Measurements from ENCODE around the gene SORT1.

SORT1 gene

GRCh38 chr1:109400035-109400655 lies 2.4 kb upstream of the SORT1 start:
- H3K27ac ChIP-seq: no peak overlapping the region
- H3K27me3 ChIP-seq: no peaks in the 10 kb centered on the region
- H3K36me3 ChIP-seq: peaks cover 22% of the 10 kb centered on the region
- H3K4me1 ChIP-seq (ENCODE audit: control insufficient read depth in 1 of 2, insufficient read depth in 1 of 2, low read depth in 1 of 2, low read length in 1 of 2): peaks cover 28 to 29% of the 10 kb centered on the region in 2 experiments
- no peak overlapping the region for H3K4me3 ChIP-seq (ENCODE audit: low read depth in 1 of 2, low read length in 1 of 2)
- TF ChIP-seq CTCF (IDR thresholded peaks at IDR 0.05): no peak
- H3K9me3 ChIP-seq: no peaks in the 10 kb centered on the region

GRCh38 chr1:109399326-109399957 lies 1.7 kb upstream of the SORT1 start:
- Histone ChIP-seq H3K36me3 (peaks cover 22% of the 10 kb centered on the region), H3K27me3 (no peaks in the 10 kb centered on the region), H3K9me3 (no peaks in the 10 kb centered on the region), H3K4me1 (ENCODE audit: control insufficient read depth in 1 of 2, insufficient read depth in 1 of 2, low read depth in 1 of 2, low read length in 1 of 2) (peaks cover 35 to 36% of the 10 kb centered on the region in 2 experiments), H3K27ac (no peak overlapping the region), H3K4me3 (ENCODE audit: low read depth in 1 of 2, low read length in 1 of 2) (no peak overlapping the region)
- peak; percentile 74 for TF ChIP-seq CTCF (IDR thresholded peaks at IDR 0.05)

GRCh38 chr1:109398343-109399225 lies 866 bp upstream of the SORT1 start:
- Histone ChIP-seq H3K27ac (peak overlapping the region; percentile 82), H3K9me3 (no peaks in the 10 kb centered on the region), H3K4me1 (ENCODE audit: control insufficient read depth in 1 of 2, insufficient read depth in 1 of 2, low read depth in 1 of 2, low read length in 1 of 2) (peaks cover 43 to 45% of the 10 kb centered on the region in 2 experiments), H3K4me3 (ENCODE audit: low read depth in 1 of 2, low read length in 1 of 2) (peak overlapping the region; percentile 75), H3K27me3 (no peaks in the 10 kb centered on the region), H3K36me3 (peaks cover 22% of the 10 kb centered on the region)
- no peak for TF ChIP-seq CTCF (IDR thresholded peaks at IDR 0.05)

- Histone ChIP-seq H3K36me3 (peaks cover 12% of the 10 kb centered on the region), H3K27me3 (no peaks in the 10 kb centered on the region), H3K9me3 (no peaks in the 10 kb centered on the region), H3K4me1 (ENCODE audit: control insufficient read depth in 1 of 2, insufficient read depth in 1 of 2, low read depth in 1 of 2, low read length in 1 of 2) (peaks cover 59 to 60% of the 10 kb centered on the region in 2 experiments), H3K4me3 (ENCODE audit: low read depth in 1 of 2, low read length in 1 of 2) (peak overlapping the region; percentile 75), H3K27ac (peak overlapping the region; percentile 82)
- TF ChIP-seq CTCF (IDR thresholded peaks at IDR 0.05): no peak
Measured at GRCh38 chr1:109396871-109397580, 692 bp downstream of the SORT1 start.

GRCh38 chr1:109396513-109396839 lies 1.2 kb downstream of the SORT1 start:
- peaks cover 64 to 66% of the 10 kb centered on the region in 2 experiments for H3K4me1 ChIP-seq (ENCODE audit: control insufficient read depth in 1 of 2, insufficient read depth in 1 of 2, low read depth in 1 of 2, low read length in 1 of 2)
- no peak for TF ChIP-seq CTCF (IDR thresholded peaks at IDR 0.05)
- no peaks in the 10 kb centered on the region for H3K9me3 ChIP-seq
- H3K36me3 ChIP-seq: peaks cover 8% of the 10 kb centered on the region
- H3K27ac ChIP-seq: peak overlapping the region; percentile 82
- H3K27me3 ChIP-seq: no peaks in the 10 kb centered on the region
- peak overlapping the region; percentile 75 for H3K4me3 ChIP-seq (ENCODE audit: low read depth in 1 of 2, low read length in 1 of 2)
